Measurements from ENCODE around the gene ITGA11.

DNA sequence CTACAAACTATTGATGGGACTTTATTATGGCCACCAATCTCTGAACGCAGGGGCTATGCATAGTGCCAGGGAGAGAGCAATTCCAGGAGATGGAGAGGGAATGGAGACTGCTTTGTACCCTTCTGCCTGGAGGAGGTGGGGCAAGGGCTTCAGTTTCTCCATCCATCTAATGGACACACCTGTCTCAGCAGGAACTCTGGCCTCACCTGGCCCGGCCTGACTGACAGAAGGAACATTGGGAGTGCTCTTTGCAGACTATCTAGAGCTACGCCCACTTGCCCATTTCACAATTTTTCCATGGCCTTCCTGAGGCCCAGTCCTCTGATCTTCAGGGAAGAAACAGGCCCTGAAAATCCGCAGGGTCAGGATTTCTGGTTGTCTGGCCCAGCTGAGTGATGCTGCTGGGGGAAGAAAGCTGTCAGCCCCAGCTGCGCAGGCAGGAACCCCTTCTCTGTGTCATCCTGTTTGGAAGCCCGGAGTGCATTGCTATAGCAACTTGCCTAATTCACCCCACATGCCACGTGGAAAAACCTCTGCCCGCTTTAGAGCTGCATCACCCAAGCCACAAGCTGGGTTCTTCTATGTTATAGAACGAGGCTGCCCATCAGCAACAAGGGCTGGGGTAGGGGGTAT lies 6.4 kb downstream of the ITGA11 start:
- TF ChIP-seq, protein P1, sequence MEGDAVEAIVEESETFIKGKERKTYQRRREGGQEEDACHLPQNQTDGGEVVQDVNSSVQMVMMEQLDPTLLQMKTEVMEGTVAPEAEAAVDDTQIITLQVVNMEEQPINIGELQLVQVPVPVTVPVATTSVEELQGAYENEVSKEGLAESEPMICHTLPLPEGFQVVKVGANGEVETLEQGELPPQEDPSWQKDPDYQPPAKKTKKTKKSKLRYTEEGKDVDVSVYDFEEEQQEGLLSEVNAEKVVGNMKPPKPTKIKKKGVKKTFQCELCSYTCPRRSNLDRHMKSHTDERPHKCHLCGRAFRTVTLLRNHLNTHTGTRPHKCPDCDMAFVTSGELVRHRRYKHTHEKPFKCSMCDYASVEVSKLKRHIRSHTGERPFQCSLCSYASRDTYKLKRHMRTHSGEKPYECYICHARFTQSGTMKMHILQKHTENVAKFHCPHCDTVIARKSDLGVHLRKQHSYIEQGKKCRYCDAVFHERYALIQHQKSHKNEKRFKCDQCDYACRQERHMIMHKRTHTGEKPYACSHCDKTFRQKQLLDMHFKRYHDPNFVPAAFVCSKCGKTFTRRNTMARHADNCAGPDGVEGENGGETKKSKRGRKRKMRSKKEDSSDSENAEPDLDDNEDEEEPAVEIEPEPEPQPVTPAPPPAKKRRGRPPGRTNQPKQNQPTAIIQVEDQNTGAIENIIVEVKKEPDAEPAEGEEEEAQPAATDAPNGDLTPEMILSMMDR (IDR thresholded peaks at IDR 0.05): no peak
- TF ChIP-seq EP300 (IDR thresholded peaks at IDR 0.05): no peak
- TF ChIP-seq POLR2A (IDR thresholded peaks at IDR 0.05): no peak

Measured in ovary (tissue), 3 donors.